SU-DHL-6 (cell line): ENCODE measurements around the gene MED15.

Experiments used
- EZH2phosphoT487 ChIP-seq: fragments of 200-600 bp; sonication (generic), shearing (Covaris generic); conservative IDR thresholded peaks from 2 replicates; pipeline ENCODE4 v1.6.1; 2018; ENCODE audit warnings: mild to moderate bottlenecking, antibody characterized with exemption, low read length, moderate library complexity, mixed read lengths
- TF ChIP-seq, protein P1 (sequence below): fragments of 200-600 bp; sonication (generic); IDR thresholded peaks from one replicate; pipeline ENCODE4 v1.5.1; 2017; ENCODE audit warnings: antibody characterized with exemption, mild to moderate bottlenecking, low read length, moderate library complexity; ENCODE audit not compliant: insufficient read depth, poor library complexity, severe bottlenecking

DNA sequence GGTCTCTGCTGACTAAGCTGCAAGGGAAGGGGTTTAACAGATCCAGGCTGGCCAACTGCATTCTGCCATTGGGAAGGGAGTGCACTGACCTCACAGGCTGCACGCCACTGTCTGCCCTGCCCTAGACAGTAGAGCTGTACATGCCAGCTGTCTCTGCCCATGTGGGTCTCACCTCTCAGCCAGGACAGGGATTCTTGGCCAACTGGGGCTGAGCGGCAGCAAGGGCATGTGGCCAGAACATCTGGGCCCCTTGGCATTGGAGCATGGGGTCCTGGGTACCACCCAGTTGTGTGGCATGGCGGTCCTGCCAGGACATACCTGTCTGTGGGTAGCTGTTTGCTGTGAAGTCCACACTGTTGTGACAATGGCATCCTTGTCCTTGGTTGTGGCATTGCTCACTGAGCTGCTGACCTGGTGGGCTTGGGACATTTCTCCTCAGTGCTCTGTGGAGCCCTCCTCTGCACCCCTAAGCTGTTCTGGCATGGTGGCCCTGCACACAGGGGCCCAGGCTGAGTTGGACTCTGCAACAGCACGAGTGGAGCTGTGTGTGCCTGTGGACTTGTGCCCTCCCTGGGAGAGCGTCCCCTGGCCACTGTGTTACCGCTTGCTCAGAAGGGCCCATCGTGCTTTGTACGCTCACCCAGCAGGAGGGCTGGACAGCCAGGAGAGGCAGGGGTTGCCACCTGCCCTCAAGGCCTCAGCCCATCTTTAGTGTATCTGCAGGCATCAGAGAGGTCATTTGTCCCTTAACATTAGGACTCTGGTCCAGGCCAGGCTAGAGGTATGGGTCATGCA is 46.7 kb downstream of the MED15 start:
- TF ChIP-seq, protein P1, sequence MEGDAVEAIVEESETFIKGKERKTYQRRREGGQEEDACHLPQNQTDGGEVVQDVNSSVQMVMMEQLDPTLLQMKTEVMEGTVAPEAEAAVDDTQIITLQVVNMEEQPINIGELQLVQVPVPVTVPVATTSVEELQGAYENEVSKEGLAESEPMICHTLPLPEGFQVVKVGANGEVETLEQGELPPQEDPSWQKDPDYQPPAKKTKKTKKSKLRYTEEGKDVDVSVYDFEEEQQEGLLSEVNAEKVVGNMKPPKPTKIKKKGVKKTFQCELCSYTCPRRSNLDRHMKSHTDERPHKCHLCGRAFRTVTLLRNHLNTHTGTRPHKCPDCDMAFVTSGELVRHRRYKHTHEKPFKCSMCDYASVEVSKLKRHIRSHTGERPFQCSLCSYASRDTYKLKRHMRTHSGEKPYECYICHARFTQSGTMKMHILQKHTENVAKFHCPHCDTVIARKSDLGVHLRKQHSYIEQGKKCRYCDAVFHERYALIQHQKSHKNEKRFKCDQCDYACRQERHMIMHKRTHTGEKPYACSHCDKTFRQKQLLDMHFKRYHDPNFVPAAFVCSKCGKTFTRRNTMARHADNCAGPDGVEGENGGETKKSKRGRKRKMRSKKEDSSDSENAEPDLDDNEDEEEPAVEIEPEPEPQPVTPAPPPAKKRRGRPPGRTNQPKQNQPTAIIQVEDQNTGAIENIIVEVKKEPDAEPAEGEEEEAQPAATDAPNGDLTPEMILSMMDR: no peak
- no peak for TF ChIP-seq EZH2phosphoT487
